H9 (cell line): ENCODE results near the gene TRAF7. TPM values are rescaled to one million over a fixed set of nuclear protein-coding genes. Genes with fewer than 3 reads are reported as not detected.
A peak's percentile ranks its signal among the peaks of the same experiment; 100 is the strongest.

Experiments used
- DNase-seq: peaks from one replicate; pipeline ENCODE4 v3.0.0-alpha.2; 2017
- H2AFZ ChIP-seq: one replicate; pipeline ENCODE4 v1.6.1; 2013; ENCODE audit warnings: mild to moderate bottlenecking, low read length, control low read depth, moderate library complexity
- H2AK5ac ChIP-seq: 2 replicates; pipeline ENCODE4 v1.6.1; 2013; ENCODE audit warnings: low read length, control low read depth, mixed read lengths; ENCODE audit not compliant: insufficient read length
- H2BK120ac ChIP-seq: one replicate; pipeline ENCODE4 v1.6.1; 2013; ENCODE audit warnings: low read depth, mild to moderate bottlenecking, low read length, control low read depth, inconsistent platforms; ENCODE audit not compliant: poor library complexity, severe bottlenecking
- H2BK12ac ChIP-seq: 2 replicates; pipeline ENCODE4 v1.6.1; 2013; ENCODE audit warnings: low read length, control low read depth, mixed read lengths, low read depth; ENCODE audit not compliant: insufficient read length
- H2BK15ac ChIP-seq: 2 replicates; pipeline ENCODE4 v1.6.1; 2013; ENCODE audit warnings: low read depth, low read length, control low read depth
- H2BK20ac ChIP-seq: one replicate; pipeline ENCODE4 v1.6.1; 2013; ENCODE audit warnings: low read depth, mild to moderate bottlenecking, low read length, control low read depth, inconsistent platforms; ENCODE audit not compliant: poor library complexity, severe bottlenecking
- H2BK5ac ChIP-seq: 2 replicates; pipeline ENCODE4 v1.6.1; 2013; ENCODE audit warnings: low read length, control low read depth, mixed read lengths; ENCODE audit not compliant: insufficient read length
- H3K14ac ChIP-seq: 2 replicates; pipeline ENCODE4 v1.6.1; 2013; ENCODE audit warnings: low read length, control low read depth; ENCODE audit not compliant: insufficient read depth
- H3K18ac ChIP-seq: 2 replicates; pipeline ENCODE4 v1.6.1; 2013; ENCODE audit warnings: low read depth, mild to moderate bottlenecking, mixed read lengths, low read length, control low read depth; ENCODE audit not compliant: insufficient read length
- H3K23ac ChIP-seq: 2 replicates; pipeline ENCODE4 v1.6.1; 2013; ENCODE audit warnings: low read length, control low read depth, mixed read lengths, low read depth; ENCODE audit not compliant: insufficient read length
- H3K23me2 ChIP-seq: 2 replicates; pipeline ENCODE4 v1.6.1; 2013; ENCODE audit warnings: low read depth, mild to moderate bottlenecking, mixed read lengths, low read length, control low read depth; ENCODE audit not compliant: insufficient read length, poor library complexity, severe bottlenecking
- H3K27ac ChIP-seq: 2 replicates; pipeline ENCODE4 v1.5.1; 2013; ENCODE audit warnings: low read length, control low read depth, mixed read lengths, low read depth; ENCODE audit not compliant: insufficient read length
- H3K27me3 ChIP-seq: 2 replicates; pipeline ENCODE4 v1.6.1; 2013; ENCODE audit warnings: low read length, control low read depth, inconsistent platforms; ENCODE audit not compliant: insufficient read depth
- H3K4ac ChIP-seq: 2 replicates; pipeline ENCODE4 v1.6.1; 2013; ENCODE audit warnings: low read depth, mild to moderate bottlenecking, control low read depth, inconsistent platforms, low read length, moderate library complexity
- H3K4me1 ChIP-seq: 2 replicates; pipeline ENCODE4 v1.6.1; 2013; ENCODE audit warnings: low read length, control low read depth, inconsistent platforms; ENCODE audit not compliant: insufficient read depth
- H3K4me2 ChIP-seq: 2 replicates; pipeline ENCODE4 v1.6.1; 2013; ENCODE audit warnings: low read length, control low read depth, mixed read lengths; ENCODE audit not compliant: insufficient read length, insufficient read depth
- H3K56ac ChIP-seq: 2 replicates; pipeline ENCODE4 v1.6.1; 2013; ENCODE audit warnings: low read depth, mild to moderate bottlenecking, mixed read lengths, low read length, control low read depth; ENCODE audit not compliant: insufficient read length
- H3K79me1 ChIP-seq: 2 replicates; pipeline ENCODE4 v1.6.1; 2013; ENCODE audit warnings: low read depth, mild to moderate bottlenecking, moderate library complexity, low read length, control low read depth, inconsistent platforms; ENCODE audit not compliant: insufficient read depth, poor library complexity, severe bottlenecking
- H3K79me2 ChIP-seq: 2 replicates; pipeline ENCODE4 v1.6.1; 2013; ENCODE audit warnings: low read length, control low read depth, inconsistent platforms; ENCODE audit not compliant: insufficient read depth
- H3K9ac ChIP-seq: 2 replicates; pipeline ENCODE4 v1.6.1; 2013; ENCODE audit warnings: low read length, control low read depth, mixed read lengths; ENCODE audit not compliant: insufficient read length; ENCODE audit errors: extremely low read depth
- H3K9me3 ChIP-seq: one replicate; pipeline ENCODE4 v1.6.1; 2013; ENCODE audit warnings: low read depth, low read length, inconsistent platforms; ENCODE audit not compliant: control insufficient read depth
- H3T11ph ChIP-seq: one replicate; pipeline ENCODE4 v1.6.1; 2013; ENCODE audit warnings: mild to moderate bottlenecking, low read length, control low read depth, inconsistent platforms
- H4K20me1 ChIP-seq: one replicate; pipeline ENCODE4 v1.6.1; 2013; ENCODE audit not compliant: control insufficient read depth, insufficient read length, insufficient read depth
- H4K5ac ChIP-seq: 2 replicates; pipeline ENCODE4 v1.6.1; 2013; ENCODE audit warnings: low read depth, mild to moderate bottlenecking, mixed read lengths, low read length, control low read depth; ENCODE audit not compliant: insufficient read length
- H4K8ac ChIP-seq: replicated peaks from 2 replicates; pipeline ENCODE4 v1.6.1; 2013; ENCODE audit warnings: low read length, control low read depth, mixed read lengths, low read depth; ENCODE audit not compliant: insufficient read length
- H4K91ac ChIP-seq: 2 replicates; pipeline ENCODE4 v1.6.1; 2013; ENCODE audit warnings: low read depth, mild to moderate bottlenecking, moderate library complexity, mixed read lengths, low read length, control low read depth; ENCODE audit not compliant: insufficient read length
- H3K27ac Mint-ChIP-seq, 3 experiments: 2 replicates in 2 of 3; 3 replicates in 1 of 3; pipeline ENCODE4 v1.8.0; 2020 to 2021; ENCODE audit warnings: mixed read lengths in 3 of 3, mild to moderate bottlenecking in 1 of 3, moderate library complexity in 1 of 3
- H3K27me3 Mint-ChIP-seq: 2 replicates; pipeline ENCODE4 v1.8.0; 2021; ENCODE audit warnings: low read depth, mild to moderate bottlenecking, moderate library complexity, mixed read lengths
- H3K36me3 Mint-ChIP-seq, 3 experiments: 2 replicates in 2 of 3; 3 replicates in 1 of 3; pipeline ENCODE4 v1.8.0; 2020 to 2021; ENCODE audit warnings: low read depth in 3 of 3, mixed read lengths in 3 of 3; ENCODE audit not compliant: insufficient read depth in 1 of 3
- H3K4me1 Mint-ChIP-seq, 2 experiments: 2 replicates each; pipeline ENCODE4 v1.8.0; 2020; ENCODE audit warnings: mixed read lengths in 2 of 2
- H3K4me3 Mint-ChIP-seq, 2 experiments: 2 replicates in 1 of 2; 3 replicates in 1 of 2; pipeline ENCODE4 v1.8.0; 2020 to 2021; ENCODE audit warnings: mild to moderate bottlenecking in 2 of 2, mixed read lengths in 2 of 2, moderate library complexity in 1 of 2
- H3K9me3 Mint-ChIP-seq, 2 experiments: 2 replicates in 1 of 2; 3 replicates in 1 of 2; pipeline ENCODE4 v1.8.0; 2020; ENCODE audit warnings: mild to moderate bottlenecking in 2 of 2, mixed read lengths in 2 of 2, moderate library complexity in 1 of 2
- CTCF ChIP-seq: fragments of 200-600 bp; sonication (generic); conservative IDR thresholded peaks from 3 replicates; pipeline ENCODE4 v1.8.0; 2021; ENCODE audit warnings: antibody characterized with exemption, mild to moderate bottlenecking
- WGBS: extraction: QIAGEN DNeasy Blood & Tissue Kit; methylation state at CpG from one replicate; pipeline ENCODE4 v1.1.7; 2013; ENCODE audit warnings: missing lambda C conversion rate, low lambda C conversion rate, mixed read lengths; ENCODE audit not compliant: insufficient read length; ENCODE audit errors: extremely low coverage; 5-methylcytosine and 5-hydroxymethylcytosine counted together
- total RNA-seq: library from RNA; stranded (reverse); gene quantifications from 2 replicates; pipeline ENCODE4 v1.2.1, GENCODE V29; 2021

TRAF7 gene
- total RNA-seq, 1 experiment from 2014 or later: 108 TPM

- Histone ChIP-seq H4K8ac (no peak overlapping the region), H4K20me1 (no peaks in the 10 kb centered on the region), H2BK20ac (no peak overlapping the region), H4K5ac (no peak overlapping the region), H3K4me2 (peak overlapping the region; percentile 42), H3K27ac (no peak overlapping the region), H3K4ac (no peak overlapping the region), H3K4me1 (no peaks in the 10 kb centered on the region), H2BK12ac (no peak overlapping the region), H3K9me3 (no peaks in the 10 kb centered on the region), H2BK15ac (no peak overlapping the region), H3K56ac (no peak overlapping the region), H3K18ac (no peak overlapping the region), H3K79me2 (no peaks in the 10 kb centered on the region), H3K14ac (no peak overlapping the region), H3K23ac (no peak overlapping the region), H3K79me1 (no peaks in the 10 kb centered on the region), H3K27me3 (peaks cover 8% of the 10 kb centered on the region; the same call in 1 of the 2 replicates), H3K9ac (no peak overlapping the region), H3T11ph (no peak overlapping the region), H3K23me2 (peaks cover 7% of the 10 kb centered on the region), H2AFZ (no peak overlapping the region), H2BK5ac (no peak overlapping the region), H2AK5ac (no peak overlapping the region), H4K91ac (no peak overlapping the region), H2BK120ac (no peak overlapping the region)
- H3K4me3 Mint-ChIP-seq: peak overlapping the region; percentile 58 to 83
- no peaks in the 10 kb centered on the region for H3K36me3 Mint-ChIP-seq
- no CpG with 5 or more reads among the region's 49 CpGs for WGBS
- H3K27ac Mint-ChIP-seq: no peak overlapping the region
- H3K4me1 Mint-ChIP-seq: peaks cover 4% of the 10 kb centered on the region in 2 experiments; a peak in 1 of 4 replicates
- no peaks in the 10 kb centered on the region for H3K9me3 Mint-ChIP-seq
- DNase-seq: peak; percentile 56
- no peak for TF ChIP-seq CTCF
- peaks cover 38% of the 10 kb centered on the region for H3K27me3 Mint-ChIP-seq
Measured at GRCh38 chr16:2195322-2196161, 40.0 kb downstream of the TRAF7 start.
